GDM1 (cell line): Measurements from ENCODE around the gene SLC25A39.

Source experiments
- DNase-seq: peaks from one replicate; lab custom pipeline; 2025; lab: John Stamatoyannopoulos, UW

SLC25A39 gene

GRCh38 chr17:44273607-44274006, 51.0 kb downstream of the SLC25A39 start:
- DNase-seq, result no peak

- no peak for DNase-seq
Measured at GRCh38 chr17:44272954-44273353, 51.7 kb downstream of the SLC25A39 start.

GRCh38 chr17:44272321-44272951, 52.2 kb downstream of the SLC25A39 start:
- no peak for DNase-seq
